Neural progenitor cell (in vitro differentiated cells): ENCODE measurements around the gene POGZ. TPM values are rescaled to one million over a fixed set of nuclear protein-coding genes. Genes with fewer than 3 reads are reported as not detected.

Experiments used
- DNase-seq: peaks from one replicate; pipeline ENCODE4 v3.0.0-alpha.2; 2016; ENCODE audit warnings: low spot score
- H2AFZ ChIP-seq: fragments of 200-600 bp; sonication (generic); replicated peaks from 2 replicates; pipeline ENCODE4 v1.6.1; 2016; ENCODE audit warnings: antibody characterized with exemption
- H3F3A ChIP-seq: fragments of 200-600 bp; sonication (generic); 2 replicates; pipeline ENCODE4 v1.6.1; 2016; ENCODE audit warnings: antibody characterized with exemption, low read depth
- H3K27ac ChIP-seq: fragments of 200-600 bp; sonication (generic); 2 replicates; pipeline ENCODE4 v1.5.1; 2016; ENCODE audit warnings: mild to moderate bottlenecking
- H3K27me3 ChIP-seq: fragments of 200-600 bp; sonication (generic); 2 replicates; pipeline ENCODE4 v1.6.1; 2016; ENCODE audit warnings: mild to moderate bottlenecking, moderate library complexity
- H3K36me3 ChIP-seq: fragments of 200-600 bp; sonication (generic); 2 replicates; pipeline ENCODE4 v1.5.1; 2016
- H3K4me1 ChIP-seq: fragments of 200-600 bp; sonication (generic); 2 replicates; pipeline ENCODE4 v1.6.1; 2016; ENCODE audit warnings: mixed run types
- H3K4me2 ChIP-seq: fragments of 200-600 bp; sonication (generic); 2 replicates; pipeline ENCODE4 v1.6.1; 2016
- H3K4me3 ChIP-seq: fragments of 200-600 bp; sonication (generic); 2 replicates; pipeline ENCODE4 v1.5.1; 2016
- H3K79me2 ChIP-seq: fragments of 200-600 bp; sonication (generic); 2 replicates; pipeline ENCODE4 v1.6.1; 2016; ENCODE audit warnings: low read depth
- H3K9ac ChIP-seq: fragments of 200-600 bp; sonication (generic); 2 replicates; pipeline ENCODE4 v1.6.1; 2016
- H3K9me3 ChIP-seq: fragments of 200-600 bp; sonication (generic); 2 replicates; pipeline ENCODE4 v1.5.1; 2016; ENCODE audit warnings: low read depth
- H4K20me1 ChIP-seq: fragments of 200-600 bp; sonication (generic); 2 replicates; pipeline ENCODE4 v1.6.1; 2016; ENCODE audit warnings: low read depth
- H3K27ac Mint-ChIP-seq: 3 replicates; pipeline ENCODE4 v1.8.0; 2021; ENCODE audit warnings: mixed read lengths
- H3K27me3 Mint-ChIP-seq: 2 replicates; pipeline ENCODE4 v1.8.0; 2022; ENCODE audit warnings: low read depth, mild to moderate bottlenecking, inconsistent platforms, moderate library complexity, mixed read lengths; ENCODE audit not compliant: insufficient read depth
- H3K36me3 Mint-ChIP-seq: 3 replicates; pipeline ENCODE4 v1.8.0; 2021; ENCODE audit warnings: mixed read lengths
- H3K4me1 Mint-ChIP-seq: 3 replicates; pipeline ENCODE4 v1.8.0; 2021; ENCODE audit warnings: mixed read lengths
- H3K4me3 Mint-ChIP-seq: 3 replicates; pipeline ENCODE4 v1.8.0; 2021; ENCODE audit warnings: mild to moderate bottlenecking, moderate library complexity, mixed read lengths
- H3K9me3 Mint-ChIP-seq: 3 replicates; pipeline ENCODE4 v1.8.0; 2020; ENCODE audit warnings: mixed read lengths
- EZH2 ChIP-seq: fragments of 200-600 bp; sonication (generic); IDR thresholded peaks from 2 replicates; pipeline ENCODE4 v1.6.1; 2017; ENCODE audit warnings: antibody characterized with exemption, mild to moderate bottlenecking, moderate library complexity
- EZH2phosphoT487 ChIP-seq: fragments of 200-600 bp; sonication (generic); IDR thresholded peaks from 2 replicates; pipeline ENCODE4 v1.6.1; 2017; ENCODE audit warnings: antibody characterized with exemption
- total RNA-seq: library from RNA; depleted of rRNA; stranded (reverse); fragments of >200 nt; gene quantifications from 2 replicates; pipeline ENCODE4 v1.2.3, GENCODE V29; 2015; ENCODE audit warnings: low replicate concordance
- TF ChIP-seq, protein P1 (sequence below): fragments of 200-600 bp; sonication (generic); IDR thresholded peaks from 2 replicates; pipeline ENCODE4 v1.5.1; 2017; ENCODE audit warnings: antibody characterized with exemption, mild to moderate bottlenecking

Gene POGZ
- total RNA-seq, 1 donor from 2014 or later = 61.5 TPM

DNA sequence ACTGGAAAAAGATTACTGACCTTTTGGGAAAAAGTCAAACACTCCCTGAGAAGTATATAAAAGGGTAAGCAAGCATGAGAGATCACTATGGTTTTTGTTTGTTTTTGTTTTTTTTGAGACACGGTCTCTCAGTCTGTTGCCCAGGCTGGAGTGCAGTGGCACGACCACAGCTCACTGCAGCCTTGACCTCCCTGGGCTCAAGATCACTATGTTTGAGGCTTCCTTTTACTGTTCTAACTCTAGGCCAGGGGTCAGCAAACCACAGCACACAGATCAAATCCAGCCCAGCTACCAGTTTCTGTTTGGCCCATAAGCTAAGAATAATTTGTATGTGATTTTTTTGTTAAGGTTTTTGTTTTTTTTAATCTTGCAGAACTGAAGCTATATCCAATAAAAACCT is 34.2 kb downstream of the POGZ start:
- peaks cover 18% of the 10 kb centered on the region for H4K20me1 ChIP-seq
- peaks cover 9% of the 10 kb centered on the region for H3F3A ChIP-seq
- H3K4me2 ChIP-seq = no peak overlapping the region
- TF ChIP-seq EZH2phosphoT487 (no peak), EZH2 (no peak)
- TF ChIP-seq, protein P1, sequence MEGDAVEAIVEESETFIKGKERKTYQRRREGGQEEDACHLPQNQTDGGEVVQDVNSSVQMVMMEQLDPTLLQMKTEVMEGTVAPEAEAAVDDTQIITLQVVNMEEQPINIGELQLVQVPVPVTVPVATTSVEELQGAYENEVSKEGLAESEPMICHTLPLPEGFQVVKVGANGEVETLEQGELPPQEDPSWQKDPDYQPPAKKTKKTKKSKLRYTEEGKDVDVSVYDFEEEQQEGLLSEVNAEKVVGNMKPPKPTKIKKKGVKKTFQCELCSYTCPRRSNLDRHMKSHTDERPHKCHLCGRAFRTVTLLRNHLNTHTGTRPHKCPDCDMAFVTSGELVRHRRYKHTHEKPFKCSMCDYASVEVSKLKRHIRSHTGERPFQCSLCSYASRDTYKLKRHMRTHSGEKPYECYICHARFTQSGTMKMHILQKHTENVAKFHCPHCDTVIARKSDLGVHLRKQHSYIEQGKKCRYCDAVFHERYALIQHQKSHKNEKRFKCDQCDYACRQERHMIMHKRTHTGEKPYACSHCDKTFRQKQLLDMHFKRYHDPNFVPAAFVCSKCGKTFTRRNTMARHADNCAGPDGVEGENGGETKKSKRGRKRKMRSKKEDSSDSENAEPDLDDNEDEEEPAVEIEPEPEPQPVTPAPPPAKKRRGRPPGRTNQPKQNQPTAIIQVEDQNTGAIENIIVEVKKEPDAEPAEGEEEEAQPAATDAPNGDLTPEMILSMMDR = no peak
- no peak for DNase-seq
- no peak overlapping the region for H3K27ac ChIP-seq
- no peak overlapping the region for H2AFZ ChIP-seq
- H3K9ac ChIP-seq = no peak overlapping the region
- Mint-ChIP-seq H3K4me3 (no peak overlapping the region), H3K27me3 (peaks cover 3% of the 10 kb centered on the region), H3K27ac (no peak overlapping the region), H3K9me3 (no peaks in the 10 kb centered on the region), H3K4me1 (no peaks in the 10 kb centered on the region), H3K36me3 (peaks cover 50% of the 10 kb centered on the region)
- no peaks in the 10 kb centered on the region for H3K9me3 ChIP-seq
- no peaks in the 10 kb centered on the region for H3K27me3 ChIP-seq
- H3K79me2 ChIP-seq = peaks cover 23% of the 10 kb centered on the region
- H3K4me3 ChIP-seq = no peak overlapping the region
- peaks cover 41% of the 10 kb centered on the region for H3K36me3 ChIP-seq
- H3K4me1 ChIP-seq = no peaks in the 10 kb centered on the region

DNA sequence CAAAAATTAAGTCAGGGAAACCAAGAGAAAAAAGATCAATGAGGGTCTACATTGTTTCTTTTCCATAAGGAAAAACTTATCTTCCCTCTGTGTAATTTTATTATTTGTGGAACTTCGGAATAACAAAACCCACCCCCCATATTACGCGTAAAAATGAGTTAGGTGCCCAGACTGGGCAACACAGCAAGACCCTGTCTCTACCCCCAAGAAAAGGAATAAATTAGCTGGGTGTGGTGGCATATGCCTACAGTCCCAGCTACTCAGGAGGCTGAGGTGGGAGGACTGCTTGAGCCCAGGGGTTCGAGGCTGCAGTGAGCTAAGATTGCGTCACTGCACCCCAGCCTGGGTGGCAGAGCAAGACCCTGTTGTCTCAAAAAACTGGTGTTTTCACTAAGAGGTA is 39.5 kb downstream of the POGZ start:
- DNase-seq = no peak
- H3K27me3 Mint-ChIP-seq = peaks cover 2% of the 10 kb centered on the region
- H3K9me3 Mint-ChIP-seq = no peaks in the 10 kb centered on the region
- Histone ChIP-seq H3K4me1 (no peaks in the 10 kb centered on the region), H3K4me3 (no peak overlapping the region), H3K36me3 (peaks cover 32% of the 10 kb centered on the region), H3F3A (peaks cover 19% of the 10 kb centered on the region), H3K27me3 (no peaks in the 10 kb centered on the region), H4K20me1 (peaks cover 9% of the 10 kb centered on the region), H3K9ac (no peak overlapping the region), H2AFZ (no peak overlapping the region), H3K4me2 (no peak overlapping the region), H3K9me3 (no peaks in the 10 kb centered on the region), H3K27ac (no peak overlapping the region), H3K79me2 (no peaks in the 10 kb centered on the region)
- H3K36me3 Mint-ChIP-seq = peaks cover 38% of the 10 kb centered on the region
- H3K27ac Mint-ChIP-seq = no peak overlapping the region
- no peak for TF ChIP-seq EZH2
- TF ChIP-seq EZH2phosphoT487 = no peak
- TF ChIP-seq, protein P1 = no peak
- H3K4me1 Mint-ChIP-seq = no peaks in the 10 kb centered on the region
- no peak overlapping the region for H3K4me3 Mint-ChIP-seq

DNA sequence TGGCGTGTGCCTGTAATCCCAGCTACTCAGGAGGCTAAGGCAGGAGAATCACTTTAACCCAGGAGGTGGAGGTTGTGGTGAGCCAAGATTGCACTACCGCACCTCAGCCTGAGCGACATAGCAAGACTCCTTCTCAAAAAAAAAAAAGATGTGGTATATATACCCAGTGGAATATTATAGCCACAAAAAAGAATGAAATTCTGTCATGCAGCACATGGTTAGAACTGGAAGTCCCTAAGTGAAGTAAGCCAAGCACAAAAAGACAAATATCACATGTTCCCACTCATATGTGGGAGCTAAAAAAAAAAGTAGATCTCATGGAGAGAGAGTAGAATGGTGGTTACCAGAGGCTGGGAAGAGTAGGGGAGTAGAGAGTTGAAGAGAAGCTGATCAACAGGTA is 41.2 kb downstream of the POGZ start:
- Mint-ChIP-seq H3K4me3 (no peak overlapping the region), H3K4me1 (no peaks in the 10 kb centered on the region), H3K27ac (no peak overlapping the region), H3K36me3 (peaks cover 35% of the 10 kb centered on the region), H3K27me3 (peaks cover 2% of the 10 kb centered on the region), H3K9me3 (no peaks in the 10 kb centered on the region)
- H3K9me3 ChIP-seq = no peaks in the 10 kb centered on the region
- no peak overlapping the region for H2AFZ ChIP-seq
- H3K4me3 ChIP-seq = no peak overlapping the region
- H3K9ac ChIP-seq = no peak overlapping the region
- no peak overlapping the region for H3K27ac ChIP-seq
- no peak for TF ChIP-seq EZH2
- no peak for TF ChIP-seq EZH2phosphoT487
- TF ChIP-seq, protein P1 = no peak
- peaks cover 4% of the 10 kb centered on the region for H4K20me1 ChIP-seq
- H3K79me2 ChIP-seq = no peaks in the 10 kb centered on the region
- H3K36me3 ChIP-seq = peaks cover 26% of the 10 kb centered on the region
- no peaks in the 10 kb centered on the region for H3K27me3 ChIP-seq
- no peaks in the 10 kb centered on the region for H3K4me1 ChIP-seq
- H3K4me2 ChIP-seq = no peak overlapping the region
- DNase-seq = no peak
- peaks cover 22% of the 10 kb centered on the region for H3F3A ChIP-seq
